WTC11 (cell line): ENCODE data around the gene PHC3. TPM values are rescaled to one million over a fixed set of nuclear protein-coding genes. Genes with fewer than 3 reads are reported as not detected.

Source experiments
- ATAC-seq: fragments of 200-7000 bp; cut with Tn5 transposase; 2 replicates; pipeline ENCODE4 v1.10.0; 2021; ENCODE audit warnings: mild to moderate bottlenecking, moderate library complexity
- CTCF ChIA-PET: fragments of 300-600 bp; sonication (Branson Sonifier 250); formaldehyde crosslinking; loops from one replicate; lab custom pipeline; 2021; ENCODE audit warnings: antibody characterized with exemption; lab: Charles Lee
- POLR2A ChIA-PET: fragments of 350-600 bp; sonication (Branson Sonifier 250); formaldehyde crosslinking; loops from one replicate; lab custom pipeline; 2021; ENCODE audit warnings: antibody characterized with exemption; lab: Charles Lee
- DNase-seq: peaks from one replicate; pipeline ENCODE4 v3.0.0; 2021; ENCODE audit warnings: low spot score
- H3K27ac Mint-ChIP-seq: 2 replicates; pipeline ENCODE4 v1.8.0; 2021; ENCODE audit warnings: mixed read lengths
- H3K27me3 Mint-ChIP-seq: 2 replicates; pipeline ENCODE4 v1.8.0; 2021; ENCODE audit warnings: low read depth, mild to moderate bottlenecking, moderate library complexity, mixed read lengths
- H3K36me3 Mint-ChIP-seq: 2 replicates; pipeline ENCODE4 v1.8.0; 2021; ENCODE audit warnings: mixed read lengths
- H3K4me1 Mint-ChIP-seq: 2 replicates; pipeline ENCODE4 v1.8.0; 2022; ENCODE audit warnings: mixed read lengths
- H3K4me3 Mint-ChIP-seq: 2 replicates; pipeline ENCODE4 v1.8.0; 2021; ENCODE audit warnings: mild to moderate bottlenecking, moderate library complexity, mixed read lengths
- H3K9me3 Mint-ChIP-seq: 2 replicates; pipeline ENCODE4 v1.8.0; 2021; ENCODE audit warnings: mixed read lengths
- CDX4 ChIP-seq: fragments of 250-450 bp; sonication (Bioruptor Pico); IDR thresholded peaks from 2 replicates; pipeline ENCODE4 v1.9.0; 2021; ENCODE audit warnings: moderate library complexity, mild to moderate bottlenecking, inconsistent platforms, borderline replicate concordance
- E2F1 ChIP-seq: sonication (generic); formaldehyde crosslinking; IDR thresholded peaks from 2 replicates; pipeline ENCODE4 v1.8.0; 2022; ENCODE audit warnings: mild to moderate bottlenecking, missing genetic modification reagents
- E2F5 ChIP-seq: sonication (generic); formaldehyde crosslinking; IDR thresholded peaks from 2 replicates; pipeline ENCODE4 v1.8.1; 2022; ENCODE audit warnings: mild to moderate bottlenecking, moderate library complexity, missing genetic modification reagents
- ESRRA ChIP-seq: sonication (generic); formaldehyde crosslinking; IDR thresholded peaks from 2 replicates; pipeline ENCODE4 v1.8.1; 2022; ENCODE audit warnings: mild to moderate bottlenecking, missing genetic modification reagents, borderline replicate concordance
- GABPB1 ChIP-seq: sonication (generic); formaldehyde crosslinking; IDR thresholded peaks from 2 replicates; pipeline ENCODE4 v1.8.1; 2023; ENCODE audit warnings: mild to moderate bottlenecking, missing genetic modification reagents
- JAZF1 ChIP-seq: fragments of 250-450 bp; sonication (Bioruptor Pico); IDR thresholded peaks from 2 replicates; pipeline ENCODE4 v1.9.0; 2021; ENCODE audit warnings: moderate library complexity, mild to moderate bottlenecking, inconsistent platforms
- JUN ChIP-seq: sonication (generic); formaldehyde crosslinking; IDR thresholded peaks from 2 replicates; pipeline ENCODE4 v1.8.0; 2023; ENCODE audit warnings: mild to moderate bottlenecking, missing genetic modification reagents
- MLX ChIP-seq: sonication (generic); formaldehyde crosslinking; IDR thresholded peaks from 2 replicates; pipeline ENCODE4 v1.8.1; 2023; ENCODE audit warnings: mild to moderate bottlenecking, missing genetic modification reagents, moderate library complexity
- NFATC4 ChIP-seq: fragments of 250-450 bp; sonication (Bioruptor Pico); IDR thresholded peaks from 2 replicates; pipeline ENCODE4 v1.9.0; 2021; ENCODE audit warnings: mild to moderate bottlenecking
- NFE2L1 ChIP-seq: sonication (generic); formaldehyde crosslinking; IDR thresholded peaks from 2 replicates; pipeline ENCODE4 v1.8.1; 2023; ENCODE audit warnings: missing genetic modification reagents
- NR1H2 ChIP-seq: sonication (generic); formaldehyde crosslinking; IDR thresholded peaks from 2 replicates; pipeline ENCODE4 v1.9.0; 2021; ENCODE audit warnings: mild to moderate bottlenecking, moderate library complexity, missing genetic modification reagents
- OVOL2 ChIP-seq: fragments of 250-450 bp; sonication (Bioruptor Pico); IDR thresholded peaks from 2 replicates; pipeline ENCODE4 v1.9.0; 2021; ENCODE audit warnings: mild to moderate bottlenecking, borderline replicate concordance
- PRDM15 ChIP-seq: sonication (generic); formaldehyde crosslinking; IDR thresholded peaks from 2 replicates; pipeline ENCODE4 v1.8.0; 2022; ENCODE audit warnings: missing genetic modification reagents
- PREB ChIP-seq: sonication (generic); formaldehyde crosslinking; IDR thresholded peaks from 2 replicates; pipeline ENCODE4 v1.8.1; 2022; ENCODE audit warnings: mild to moderate bottlenecking, missing genetic modification reagents, moderate library complexity, borderline replicate concordance
- SMAD4 ChIP-seq: sonication (generic); formaldehyde crosslinking; IDR thresholded peaks from 2 replicates; pipeline ENCODE4 v1.8.0; 2022; ENCODE audit warnings: mild to moderate bottlenecking, missing genetic modification reagents
- SP1 ChIP-seq: sonication (generic); formaldehyde crosslinking; conservative IDR thresholded peaks from 2 replicates; pipeline ENCODE4 v1.8.1; 2022; ENCODE audit warnings: missing genetic modification reagents
- TEAD1 ChIP-seq: sonication (generic); formaldehyde crosslinking; IDR thresholded peaks from 2 replicates; pipeline ENCODE4 v1.8.0; 2022; ENCODE audit warnings: mild to moderate bottlenecking, missing genetic modification reagents
- TP53 ChIP-seq: sonication (generic); formaldehyde crosslinking; IDR thresholded peaks from 2 replicates; pipeline ENCODE4 v1.8.1; 2023; ENCODE audit warnings: mild to moderate bottlenecking, missing genetic modification reagents
- ZNF232 ChIP-seq: sonication (generic); formaldehyde crosslinking; IDR thresholded peaks from 2 replicates; pipeline ENCODE4 v1.8.0; 2022; ENCODE audit warnings: mild to moderate bottlenecking, missing genetic modification reagents
- ZNF263 ChIP-seq: sonication (generic); formaldehyde crosslinking; IDR thresholded peaks from 2 replicates; pipeline ENCODE4 v1.8.1; 2022; ENCODE audit warnings: low read depth, mild to moderate bottlenecking, moderate library complexity, missing genetic modification reagents
- ZNF281 ChIP-seq: sonication (generic); formaldehyde crosslinking; IDR thresholded peaks from 2 replicates; pipeline ENCODE4 v1.8.0; 2023; ENCODE audit warnings: mild to moderate bottlenecking, missing genetic modification reagents
- ZNF423 ChIP-seq: fragments of 250-450 bp; sonication (Bioruptor Pico); IDR thresholded peaks from 2 replicates; pipeline ENCODE4 v2.1.2; 2022; ENCODE audit warnings: mild to moderate bottlenecking, moderate library complexity
- total RNA-seq: library from RNA; stranded (reverse); gene quantifications from 3 replicates; pipeline ENCODE4 v1.2.3, GENCODE V29; 2021

The PHC3 gene
- total RNA-seq, 1 experiment from 2014 or later, result 27.8 TPM

GRCh38 chr3:170057550-170057949, 124.0 kb downstream of the PHC3 start:
- no peak overlapping the region for H3K4me3 Mint-ChIP-seq
- ChIA-PET CTCF (interaction anchor here (0.6 to 1.8 kb wide), 2 partner anchors 16 to 21 kb away, joined by 4 to 14 read pairs; no protein-coding TSS in a partner anchor), POLR2A (no interaction called here)
- DNase-seq, result no peak
- peak overlapping the region; percentile 70 for H3K27ac Mint-ChIP-seq
- H3K4me1 Mint-ChIP-seq, result peaks cover 56% of the 10 kb centered on the region
- peaks cover 4% of the 10 kb centered on the region for H3K9me3 Mint-ChIP-seq
- no peak for ATAC-seq
- peak; percentile 88 for TF ChIP-seq PRDM15 (CRISPR knock-in tag)
- TF ChIP-seq CDX4 (CRISPR knock-in tag), result no peak
- H3K27me3 Mint-ChIP-seq, result no peaks in the 10 kb centered on the region
- peaks cover 4% of the 10 kb centered on the region for H3K36me3 Mint-ChIP-seq

GRCh38 chr3:170056710-170057454, 124.7 kb downstream of the PHC3 start:
- H3K36me3 Mint-ChIP-seq, result peaks cover 9% of the 10 kb centered on the region
- H3K9me3 Mint-ChIP-seq, result peaks cover 10% of the 10 kb centered on the region
- TF ChIP-seq ZNF423 (CRISPR knock-in tag) (no peak), JAZF1 (CRISPR knock-in tag) (no peak), NR1H2 (CRISPR knock-in tag) (no peak), PREB (no peak), TP53 (CRISPR knock-in tag) (no peak), ZNF263 (CRISPR knock-in tag) (no peak), E2F1 (CRISPR knock-in tag) (no peak), SMAD4 (CRISPR knock-in tag) (no peak), ZNF232 (CRISPR knock-in tag) (no peak), ESRRA (CRISPR knock-in tag) (no peak), MLX (CRISPR knock-in tag) (no peak), OVOL2 (CRISPR knock-in tag) (no peak), SP1 (CRISPR knock-in tag) (no peak), GABPB1 (CRISPR knock-in tag) (no peak), NFE2L1 (CRISPR knock-in tag) (no peak), JUN (no peak), TEAD1 (CRISPR knock-in tag) (no peak), E2F5 (CRISPR knock-in tag) (no peak), NFATC4 (CRISPR knock-in tag) (no peak), ZNF281 (CRISPR knock-in tag) (no peak)
- H3K27ac Mint-ChIP-seq, result peak overlapping the region; percentile 37
- peak; percentile 29 for ATAC-seq
- ChIA-PET POLR2A (no interaction called here), CTCF (interaction anchor here (0.6 to 1.8 kb wide), 2 partner anchors 16 to 22 kb away, joined by 4 to 14 read pairs; no protein-coding TSS in a partner anchor)
- H3K4me3 Mint-ChIP-seq, result no peak overlapping the region
- H3K4me1 Mint-ChIP-seq, result peaks cover 50% of the 10 kb centered on the region
- no peaks in the 10 kb centered on the region for H3K27me3 Mint-ChIP-seq
- DNase-seq, result no peak
